Stomach (tissue), 4 donors: ENCODE data around the gene ZNF469.

Source experiments
- CTCF ChIP-seq, 7 experiments: fragments of 450-650 bp in 4 of 7; fragments of 200-600 bp in 3 of 7; sonication (generic) in 3 of 7; IDR thresholded peaks; one replicate each; pipeline ENCODE4 v1.5.1; 2016 to 2019; ENCODE audit warnings: antibody characterized with exemption in 7 of 7, control low read depth in 2 of 7, mild to moderate bottlenecking in 1 of 7
- POLR2A ChIP-seq, 4 donors: fragments of 450-650 bp; IDR thresholded peaks; one replicate each; pipeline ENCODE4 v1.6.1; 2016; ENCODE audit warnings: antibody characterized with exemption in 4 of 4, control low read depth in 2 of 4, mild to moderate bottlenecking in 1 of 4, moderate library complexity in 1 of 4

DNA sequence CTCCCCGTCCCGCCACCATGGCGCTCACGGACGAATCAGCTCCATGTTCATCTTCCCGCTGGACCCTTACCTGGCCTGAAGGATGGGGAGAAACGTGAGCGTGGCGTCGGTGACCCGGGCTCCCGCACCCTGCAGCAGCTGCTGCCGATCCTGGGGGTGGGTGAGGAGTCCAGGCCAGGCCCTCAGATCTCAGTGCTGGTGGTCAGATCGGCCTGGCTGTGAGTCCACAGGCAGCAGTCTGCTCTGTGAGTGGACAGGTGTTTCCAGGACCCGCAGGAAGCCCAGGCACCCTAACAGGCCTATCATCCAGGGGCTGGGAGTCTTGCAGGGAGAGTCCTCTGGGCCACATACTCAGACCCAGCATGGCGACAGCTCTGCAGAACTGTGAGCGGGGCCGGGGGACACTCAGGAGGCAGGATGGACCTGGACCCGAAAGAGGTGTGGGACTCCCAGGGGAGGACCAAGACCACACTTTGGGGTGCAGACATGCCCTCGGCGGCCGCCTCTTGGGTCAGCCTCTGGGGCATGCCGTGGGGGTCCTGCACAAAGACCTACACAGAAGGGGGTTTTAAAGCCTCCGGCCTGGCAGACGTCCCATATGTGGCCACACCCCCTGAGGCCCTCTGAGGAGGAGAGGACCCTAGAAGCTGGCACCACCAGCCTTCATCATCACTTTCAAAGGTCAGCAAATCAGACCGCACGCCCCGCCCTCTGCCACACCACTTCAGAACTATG is 27.2 kb upstream of the ZNF469 start:
- TF ChIP-seq CTCF (IDR thresholded peaks at IDR 0.05) = no peak
- no peak for TF ChIP-seq POLR2A (IDR thresholded peaks at IDR 0.05)
